Endothelial cell of umbilical vein (primary cell): Measurements from ENCODE around the gene LINC00237. TPM values are rescaled to one million over a fixed set of nuclear protein-coding genes. Genes with fewer than 3 reads are reported as not detected.

Source experiments
- BruUV-seq: library from RNA; stranded (reverse); fragments of 400-500 nt; replicated peaks from 2 replicates; lab custom pipeline; 2021; lab: Mats Ljungman, UMichigan
- CTCF ChIA-PET: fragments of 300-600, 350-600 bp; sonication (Branson Sonifier 250); formaldehyde crosslinking; loops from one replicate; lab custom pipeline; 2021; ENCODE audit warnings: antibody characterized with exemption, inconsistent platforms; lab: Charles Lee
- POLR2A ChIA-PET: fragments of 300-600, 350-600 bp; sonication (Branson Sonifier 250); formaldehyde crosslinking; loops from one replicate; lab custom pipeline; 2021; ENCODE audit warnings: antibody characterized with exemption, inconsistent platforms; lab: Charles Lee
- DNase-seq: peaks from one replicate; pipeline ENCODE4 v3.0.0-alpha.2; 2011; ENCODE audit warnings: low read depth, low spot score
- FAIRE-seq: peaks from 2 replicates; lab custom pipeline; 2011; peaks lifted over from hg19 to GRCh38; lab: Jason Lieb, UNC
- H2AFZ ChIP-seq: 2 replicates; pipeline ENCODE4 v1.6.0; 2012; ENCODE audit warnings: low read depth, low read length, control low read depth, inconsistent platforms
- H3K27ac ChIP-seq: 2 replicates; pipeline ENCODE4 v1.5.1; 2011; ENCODE audit warnings: low read depth, mild to moderate bottlenecking, control low read depth, low read length, moderate library complexity; ENCODE audit not compliant: insufficient read depth
- H3K27me3 ChIP-seq, 2 experiments: 2 replicates each; pipeline versions ENCODE4 v1.6.0 to v1.6.1; 2011; ENCODE audit warnings: low read length in 2 of 2, mixed read lengths in 1 of 2; ENCODE audit not compliant: control insufficient read depth in 2 of 2, insufficient read depth in 2 of 2
- H3K36me3 ChIP-seq, 2 experiments: 2 replicates in 1 of 2; 3 replicates in 1 of 2; pipeline ENCODE4 v1.5.1; 2011; ENCODE audit warnings: low read length in 2 of 2, mild to moderate bottlenecking in 1 of 2, moderate library complexity in 1 of 2; ENCODE audit not compliant: control insufficient read depth in 2 of 2, insufficient read depth in 2 of 2; ENCODE audit errors: extremely low read depth in 1 of 2
- H3K4me1 ChIP-seq: 3 replicates; pipeline ENCODE4 v1.5.1; 2011; ENCODE audit warnings: mild to moderate bottlenecking, low read length; ENCODE audit not compliant: control insufficient read depth, insufficient read depth; ENCODE audit errors: extremely low read depth
- H3K4me2 ChIP-seq: 2 replicates; pipeline ENCODE4 v1.6.1; 2011; ENCODE audit warnings: low read length, control low read depth, mixed read lengths; ENCODE audit not compliant: insufficient read depth
- H3K4me3 ChIP-seq, 3 experiments: fragments of 200-600 bp in 1 of 3; sonication (generic), shearing (Covaris generic) in 1 of 3; replicated peaks in 1 of 3; 2 replicates each; pipeline ENCODE4 v1.5.1; 2011 to 2016; ENCODE audit warnings: control low read depth in 3 of 3, low read length in 3 of 3, mild to moderate bottlenecking in 2 of 3, inconsistent platforms in 1 of 3, low read depth in 1 of 3, moderate library complexity in 1 of 3; ENCODE audit not compliant: insufficient read depth in 1 of 3
- H3K79me2 ChIP-seq: 2 replicates; pipeline ENCODE4 v1.6.0; 2012; ENCODE audit warnings: low read length, inconsistent platforms; ENCODE audit not compliant: control insufficient read depth, insufficient read depth
- H3K9ac ChIP-seq: replicated peaks from 2 replicates; pipeline ENCODE3; 2011; ENCODE audit warnings: low read length, control low read depth; ENCODE audit not compliant: insufficient read depth; ENCODE audit errors: extremely low read depth
- H3K9me1 ChIP-seq: replicated peaks from 3 replicates; pipeline ENCODE4 v1.6.0; 2011; ENCODE audit warnings: mild to moderate bottlenecking, low read length; ENCODE audit not compliant: control insufficient read depth, insufficient read depth; ENCODE audit errors: extremely low read depth
- H3K9me3 ChIP-seq: replicated peaks from 2 replicates; pipeline ENCODE4 v1.5.1; 2012; ENCODE audit warnings: low read length, inconsistent platforms; ENCODE audit not compliant: control insufficient read depth, insufficient read depth
- H4K20me1 ChIP-seq: replicated peaks from 2 replicates; pipeline ENCODE3; 2011; ENCODE audit warnings: mild to moderate bottlenecking, low read length; ENCODE audit not compliant: control insufficient read depth, insufficient read depth; ENCODE audit errors: extremely low read depth
- CTCF ChIP-seq, 2 donors: IDR thresholded peaks; 1 replicate in 1 of 2; 2 replicates in 1 of 2; pipeline ENCODE4 v1.5.1; 2011; ENCODE audit warnings: low read length in 2 of 2, mild to moderate bottlenecking in 2 of 2, moderate library complexity in 2 of 2, control low read depth in 1 of 2, inconsistent platforms in 1 of 2, low read depth in 1 of 2; ENCODE audit not compliant: insufficient read depth in 1 of 2; ENCODE audit errors: extremely low read depth in 1 of 2
- EZH2 ChIP-seq: IDR thresholded peaks from 2 replicates; pipeline ENCODE4 v1.6.1; 2012; ENCODE audit warnings: borderline replicate concordance, low read depth, mild to moderate bottlenecking, moderate library complexity, low read length, inconsistent platforms; ENCODE audit not compliant: severe bottlenecking
- FOS ChIP-seq: IDR thresholded peaks from 2 replicates; pipeline ENCODE4 v1.6.1; 2011; ENCODE audit warnings: mild to moderate bottlenecking, low read length, moderate library complexity, borderline replicate concordance; ENCODE audit not compliant: insufficient read depth
- GATA2 ChIP-seq: IDR thresholded peaks from 2 replicates; pipeline ENCODE4 v1.7.0; 2011; ENCODE audit warnings: low read depth, mild to moderate bottlenecking, moderate library complexity, mixed read lengths, low read length; ENCODE audit not compliant: insufficient read length, insufficient read depth
- JUN ChIP-seq: IDR thresholded peaks from 2 replicates; pipeline ENCODE4 v1.6.1; 2011; ENCODE audit warnings: borderline replicate concordance, low read depth; ENCODE audit not compliant: insufficient read length, insufficient read depth
- MYC ChIP-seq: IDR thresholded peaks from one replicate; pipeline ENCODE4 v1.6.1; 2011; ENCODE audit warnings: mild to moderate bottlenecking, low read depth, low read length
- POLR2A ChIP-seq: IDR thresholded peaks from 2 replicates; pipeline ENCODE4 v1.6.1; 2012; ENCODE audit warnings: low read depth, mild to moderate bottlenecking, control low read depth, low read length
- POLR2AphosphoS5 ChIP-seq: IDR thresholded peaks from 2 replicates; pipeline ENCODE4 v1.6.1; 2012; ENCODE audit warnings: low read depth, mild to moderate bottlenecking, control low read depth, low read length, moderate library complexity; ENCODE audit not compliant: insufficient read depth
- dilution Hi-C: fragments of 300-500 bp; cut with MboI; formaldehyde crosslinking; loops from one replicate; pipeline ENCODE4 v1.15.0; 2019; ENCODE audit warnings: low sequenced_read_pairs; ENCODE audit not compliant: extremely low pct_ligation_motif_present
- intact Hi-C: fragments of 100-400 bp; cut with micrococcal nuclease; formaldehyde crosslinking; loops from one replicate; pipeline ENCODE4 v1.10.0; 2022
- polyA plus RNA-seq, 4 experiments: library from polyadenylated mRNA; depleted of rRNA in 3 of 4; stranded (reverse) in 3 of 4; unstranded in 1 of 4; fragments of >200 nt; gene quantifications; 2 replicates each; pipeline versions ENCODE4 v1.2.1 to v1.2.3, GENCODE V29; 2011 to 2012; ENCODE audit warnings: missing spikeins in 1 of 4
- total RNA-seq: library from RNA; stranded (reverse); gene quantifications from 2 replicates; pipeline ENCODE4 v1.2.3, GENCODE V29; 2021
- TF ChIP-seq, protein P1 (sequence below): IDR thresholded peaks from 2 replicates; pipeline ENCODE4 v1.6.1; 2011; ENCODE audit not compliant: insufficient read depth, insufficient read length

Gene LINC00237
- total and polyA plus RNA-seq, 2 donors (not counting 3 experiments of a cell fraction or from before 2014, with no cell fraction given) = not detected

DNA sequence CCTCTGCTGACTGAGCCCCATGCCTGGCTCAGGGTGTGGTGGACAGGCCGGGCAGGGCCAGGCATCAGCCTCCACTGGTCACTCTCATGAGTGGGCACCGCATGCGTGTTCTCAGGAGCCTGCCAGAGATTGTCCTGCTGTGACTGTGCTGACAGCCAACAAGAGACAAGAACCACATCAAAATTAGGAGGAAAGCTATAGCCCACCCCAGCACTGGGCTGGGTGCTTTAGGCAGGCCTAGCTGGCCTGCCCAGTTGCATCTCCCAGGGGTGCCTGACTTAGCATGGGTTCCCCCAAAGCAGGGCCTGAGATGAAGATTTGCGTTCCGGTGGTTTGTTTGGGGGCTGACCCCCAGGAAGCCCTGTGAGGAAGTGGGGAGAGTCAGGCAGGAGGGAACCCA is 53.9 kb downstream of the LINC00237 start:
- POLR2A ChIA-PET = no interaction called here
- FAIRE-seq (no peak), DNase-seq (no peak)
- intact Hi-C loops (no loop called here), dilution Hi-C loops (no loop called here)
- no TSS peak for BruUV-seq
- no peaks in the 10 kb centered on the region for H3K36me3 ChIP-seq
- peaks cover 0 to 1% of the 10 kb centered on the region in 2 experiments for H3K27me3 ChIP-seq
- H3K79me2 ChIP-seq = no peaks in the 10 kb centered on the region
- no peak overlapping the region for H3K27ac ChIP-seq
- no peak overlapping the region for H3K4me3 ChIP-seq
- no peaks in the 10 kb centered on the region for H3K4me1 ChIP-seq
- no peak overlapping the region for H3K9ac ChIP-seq
- no peak overlapping the region for H3K4me2 ChIP-seq
- TF ChIP-seq EZH2 (no peak), GATA2 (no peak), FOS (no peak), MYC (no peak), POLR2AphosphoS5 (no peak), CTCF (IDR thresholded peaks at IDR 0.05; ENCODE audit: extremely low read depth in 1 of 2, insufficient read depth in 1 of 2, low read depth in 1 of 2, low read length in 2 of 2) (no peak), POLR2A (no peak), JUN (no peak)
- TF ChIP-seq, protein P1, sequence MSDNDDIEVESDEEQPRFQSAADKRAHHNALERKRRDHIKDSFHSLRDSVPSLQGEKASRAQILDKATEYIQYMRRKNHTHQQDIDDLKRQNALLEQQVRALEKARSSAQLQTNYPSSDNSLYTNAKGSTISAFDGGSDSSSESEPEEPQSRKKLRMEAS = no peak
- H4K20me1 ChIP-seq = no peaks in the 10 kb centered on the region
- no peaks in the 10 kb centered on the region for H3K9me3 ChIP-seq
- CTCF ChIA-PET = no interaction called here
- H3K9me1 ChIP-seq = no peaks in the 10 kb centered on the region
- H2AFZ ChIP-seq = no peak overlapping the region
